ENCODE results near the gene AMBP.

Gene AMBP

GRCh38 chr9:114108016-114108833, 30.1 kb upstream of the AMBP start:
- Histone ChIP-seq H3K36me3 (replicated peaks) (no peaks in the 10 kb centered on the region), H3K27me3 (replicated peaks) (peaks cover 4% of the 10 kb centered on the region), H3K4me3 (ENCODE audit: low read depth, low read length) (no peak overlapping the region), H3K27ac (no peak overlapping the region)
- TF ChIP-seq CTCF (IDR thresholded peaks at IDR 0.05; ENCODE audit: low read depth, low read length, missing control alignments), result peak; percentile 100
- in situ Hi-C loops (cut with HindIII; ENCODE audit: low pct_ligation_motif_present, low sequenced_read_pairs), result no loop called here
- DNase-seq, result peak; percentile 59

- TF ChIP-seq CTCF (IDR thresholded peaks at IDR 0.05; ENCODE audit: low read depth, low read length, missing control alignments), result no peak
- no peak overlapping the region for H3K27ac ChIP-seq
- DNase-seq, result no peak
- no peaks in the 10 kb centered on the region for H3K36me3 ChIP-seq (replicated peaks)
- in situ Hi-C loops (cut with HindIII; ENCODE audit: low pct_ligation_motif_present, low sequenced_read_pairs), result no loop called here
- peaks cover 4% of the 10 kb centered on the region for H3K27me3 ChIP-seq (replicated peaks)
- H3K4me3 ChIP-seq (ENCODE audit: low read depth, low read length), result no peak overlapping the region
These were observed 29.3 kb upstream of the AMBP start for GRCh38 chr9:114107286-114108001.

GRCh38 chr9:114105236-114105635, 27.1 kb upstream of the AMBP start:
- Histone ChIP-seq H3K36me3 (replicated peaks) (no peaks in the 10 kb centered on the region), H3K4me3 (ENCODE audit: low read depth, low read length) (no peak overlapping the region), H3K27me3 (replicated peaks) (peaks cover 4% of the 10 kb centered on the region), H3K27ac (no peak overlapping the region)
- DNase-seq, result no peak
- TF ChIP-seq CTCF (IDR thresholded peaks at IDR 0.05; ENCODE audit: low read depth, low read length, missing control alignments), result no peak
- in situ Hi-C loops (cut with HindIII; ENCODE audit: low pct_ligation_motif_present, low sequenced_read_pairs), result no loop called here

- Histone ChIP-seq H3K27ac (no peak overlapping the region), H3K36me3 (replicated peaks) (no peaks in the 10 kb centered on the region), H3K4me3 (ENCODE audit: low read depth, low read length) (no peak overlapping the region), H3K27me3 (replicated peaks) (peaks cover 15% of the 10 kb centered on the region)
- in situ Hi-C loops (cut with HindIII; ENCODE audit: low pct_ligation_motif_present, low sequenced_read_pairs), result no loop called here
- TF ChIP-seq CTCF (IDR thresholded peaks at IDR 0.05; ENCODE audit: low read depth, low read length, missing control alignments), result no peak
- no peak for DNase-seq
These were observed 24.4 kb upstream of the AMBP start for GRCh38 chr9:114102484-114102883.

- no peak for TF ChIP-seq CTCF (IDR thresholded peaks at IDR 0.05; ENCODE audit: low read depth, low read length, missing control alignments)
- no peak overlapping the region for H3K27ac ChIP-seq
- peaks cover 12% of the 10 kb centered on the region for H3K27me3 ChIP-seq (replicated peaks)
- no peak overlapping the region for H3K4me3 ChIP-seq (ENCODE audit: low read depth, low read length)
- in situ Hi-C loops (cut with HindIII; ENCODE audit: low pct_ligation_motif_present, low sequenced_read_pairs), result no loop called here
- DNase-seq, result no peak
- H3K36me3 ChIP-seq (replicated peaks), result no peaks in the 10 kb centered on the region
These were observed 22.4 kb upstream of the AMBP start for GRCh38 chr9:114100536-114100935.

Measured in brain microvascular endothelial cell (primary cell).